GM21390 (cell line): ENCODE results near the gene ST3GAL3.

Experiments used
- ATAC-seq: cut with Tn5 transposase; IDR thresholded peaks from one replicate; pipeline ENCODE4 v1.9.1; 2021; ENCODE audit not compliant: unreplicated experiment

Gene ST3GAL3, protein sequence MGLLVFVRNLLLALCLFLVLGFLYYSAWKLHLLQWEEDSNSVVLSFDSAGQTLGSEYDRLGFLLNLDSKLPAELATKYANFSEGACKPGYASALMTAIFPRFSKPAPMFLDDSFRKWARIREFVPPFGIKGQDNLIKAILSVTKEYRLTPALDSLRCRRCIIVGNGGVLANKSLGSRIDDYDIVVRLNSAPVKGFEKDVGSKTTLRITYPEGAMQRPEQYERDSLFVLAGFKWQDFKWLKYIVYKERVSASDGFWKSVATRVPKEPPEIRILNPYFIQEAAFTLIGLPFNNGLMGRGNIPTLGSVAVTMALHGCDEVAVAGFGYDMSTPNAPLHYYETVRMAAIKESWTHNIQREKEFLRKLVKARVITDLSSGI

DNA sequence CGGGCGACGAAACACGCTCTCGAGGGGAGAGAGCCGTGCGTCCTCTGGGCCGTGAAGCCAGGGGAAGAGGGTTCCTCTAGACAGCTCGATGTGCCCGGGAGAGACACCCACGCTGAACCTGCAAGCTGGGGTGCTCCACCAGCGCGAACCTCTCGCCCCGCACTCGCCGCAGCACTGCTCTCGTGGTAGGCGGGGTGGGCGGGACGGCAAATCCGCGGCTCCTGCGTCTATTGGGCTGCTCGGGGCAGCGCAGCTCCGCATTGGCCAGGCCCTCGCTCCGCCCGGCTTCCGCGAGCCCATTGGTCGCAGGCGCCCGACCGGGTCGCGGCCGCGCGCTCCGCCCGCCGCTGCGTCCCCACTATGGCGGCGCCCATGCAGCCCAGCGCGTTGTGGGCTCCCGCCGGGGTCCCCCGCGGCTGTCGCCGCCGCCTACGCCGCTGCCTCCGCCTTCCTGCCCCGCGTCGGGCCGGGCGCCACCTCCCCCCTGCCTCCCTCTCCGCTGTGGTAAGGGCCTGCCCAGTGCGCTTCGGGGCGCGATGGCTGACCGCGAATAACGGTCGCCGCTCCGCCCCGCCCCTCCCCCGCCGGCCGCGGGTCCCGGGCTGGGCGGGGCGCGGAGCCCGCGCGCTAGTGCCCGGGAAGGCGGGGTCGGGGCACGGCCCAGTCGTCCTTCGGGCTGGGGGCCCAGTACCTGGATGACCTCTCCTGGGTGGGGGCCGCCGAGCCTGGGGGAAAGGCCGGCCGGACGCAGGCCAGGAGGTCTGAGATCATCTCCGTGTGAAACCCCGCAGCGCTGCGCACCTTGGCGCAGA lies at the start of gene ST3GAL3:
TSS of gene ST3GAL3 (plus strand) at position 347 of the 812 bp plus-strand sequence. CDS start 28,727 bp downstream, outside the sequence.
- ATAC-seq: peak; percentile 90

DNA sequence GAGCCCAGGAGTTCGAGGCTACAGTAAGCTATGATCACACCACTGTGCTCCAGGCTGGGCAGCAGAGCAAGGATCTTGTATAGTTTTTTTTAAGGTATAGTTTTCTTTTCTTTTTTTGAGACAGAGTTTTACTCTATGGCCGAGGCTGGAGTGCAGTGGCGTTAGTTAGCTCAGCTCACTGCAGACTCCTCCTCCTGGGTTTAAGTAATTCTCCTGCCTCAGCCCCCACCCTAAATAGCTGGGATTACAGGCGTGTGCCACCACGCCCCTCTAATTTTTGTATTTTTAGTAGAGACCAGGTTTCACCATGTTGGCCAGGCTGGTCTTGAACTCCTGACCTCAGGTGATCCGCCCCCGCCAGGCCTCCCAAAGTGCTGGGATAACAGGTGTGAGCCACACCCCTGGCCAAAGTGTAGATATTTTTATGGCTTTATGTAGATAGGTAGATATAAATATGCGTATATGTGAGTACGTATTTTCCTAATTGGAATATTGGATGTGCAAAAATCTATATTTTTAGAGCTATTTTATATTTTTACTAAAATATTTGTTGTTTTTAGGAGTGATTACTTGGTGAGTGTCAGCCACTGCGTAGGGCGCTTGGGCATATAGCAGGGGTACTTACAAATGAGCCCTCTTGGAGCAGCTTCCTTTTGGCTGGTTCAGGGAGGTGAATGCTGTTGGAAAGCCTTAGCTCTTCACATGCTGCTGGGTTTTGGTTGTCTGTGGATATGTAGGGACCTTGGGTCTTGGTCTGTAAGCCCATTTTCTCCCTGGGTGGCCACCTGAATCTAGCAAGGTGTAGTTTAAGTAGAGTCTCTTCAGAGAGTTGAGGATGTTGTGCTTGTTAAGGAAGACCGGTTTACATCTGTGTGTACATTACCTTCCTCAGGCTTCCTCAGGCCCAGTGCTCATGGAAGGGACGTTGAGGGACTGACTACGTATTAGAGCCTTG lies 47.8 kb upstream of the ST3GAL3 start:
- ATAC-seq: no peak

DNA sequence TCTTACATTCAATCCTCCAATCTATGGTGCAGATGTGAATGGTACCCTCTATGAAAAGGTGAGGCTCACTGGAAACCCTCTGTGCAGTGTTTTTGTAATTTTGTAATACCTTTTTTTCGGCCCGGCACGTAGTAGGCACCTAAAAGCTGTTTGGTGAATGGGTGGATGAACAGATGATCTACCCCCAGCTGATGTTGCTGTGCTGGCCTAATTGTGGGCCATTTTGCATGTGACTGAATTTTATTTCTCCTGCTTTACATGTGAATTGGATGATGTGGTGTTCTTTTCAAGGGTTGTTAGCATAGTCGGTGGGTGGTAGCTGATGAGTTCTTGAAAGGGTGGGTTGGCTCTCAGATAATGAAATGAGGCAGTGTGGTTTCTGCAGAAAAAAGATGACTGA lies 47.0 kb upstream of the ST3GAL3 start:
- ATAC-seq: no peak

DNA sequence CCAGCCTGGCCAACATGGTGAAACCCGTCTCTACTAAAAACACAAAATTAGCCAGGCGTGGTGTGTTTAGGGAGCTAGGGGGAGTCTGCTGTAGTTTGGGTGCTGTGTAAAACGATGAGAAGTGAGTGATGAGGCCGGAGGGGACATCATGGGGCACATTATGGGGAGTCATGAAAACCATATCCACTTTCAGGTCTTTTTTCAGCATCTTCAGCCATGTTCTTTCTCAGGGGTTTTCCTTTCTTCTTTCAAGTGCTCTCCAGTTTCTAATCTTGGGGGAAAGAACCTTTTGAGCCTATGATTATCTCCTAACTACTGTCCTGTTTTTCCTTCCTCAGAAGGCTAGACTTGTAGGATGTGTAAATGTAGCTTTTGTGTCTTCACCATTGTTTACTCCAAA lies 43.0 kb upstream of the ST3GAL3 start:
- ATAC-seq: no peak

DNA sequence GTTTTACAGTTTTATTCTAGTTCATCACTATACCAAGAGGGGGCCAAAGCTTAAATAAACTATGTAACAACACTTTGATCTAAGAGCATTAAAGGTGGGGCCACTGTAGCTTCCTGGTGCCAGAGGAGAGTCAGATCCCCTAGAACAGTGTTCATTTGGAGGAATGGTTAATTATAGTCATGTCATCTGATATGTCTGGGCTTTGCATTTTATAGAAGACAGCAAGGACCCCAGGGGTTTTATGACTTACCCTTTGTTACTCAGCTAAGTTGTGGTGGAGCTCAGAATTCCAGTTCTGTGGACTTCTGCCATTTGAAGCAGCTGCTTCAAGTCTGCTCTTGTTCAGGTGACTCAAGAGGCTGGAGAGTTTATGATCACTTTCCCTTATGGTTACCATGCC lies 40.7 kb upstream of the ST3GAL3 start:
- no peak for ATAC-seq

DNA sequence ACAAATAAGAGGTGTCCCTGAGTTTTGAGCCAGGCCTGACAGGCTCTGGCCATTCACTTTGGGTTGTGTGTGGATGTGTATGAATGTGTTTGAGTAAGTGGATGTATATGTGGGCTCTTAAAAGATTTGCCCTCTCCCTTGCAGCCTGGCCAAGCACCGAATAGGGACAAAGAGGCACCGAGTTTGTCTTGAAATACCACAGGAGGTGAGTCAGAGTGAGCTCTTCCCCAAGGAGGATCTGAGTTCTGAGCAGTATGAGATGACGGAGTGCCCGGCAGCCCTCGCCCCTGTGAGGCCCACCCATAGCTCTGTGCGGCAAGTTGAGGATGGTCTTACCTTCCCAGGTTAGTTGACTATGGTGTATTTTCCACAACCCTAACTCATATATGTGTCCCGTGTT lies 38.4 kb upstream of the ST3GAL3 start:
- ATAC-seq: no peak

DNA sequence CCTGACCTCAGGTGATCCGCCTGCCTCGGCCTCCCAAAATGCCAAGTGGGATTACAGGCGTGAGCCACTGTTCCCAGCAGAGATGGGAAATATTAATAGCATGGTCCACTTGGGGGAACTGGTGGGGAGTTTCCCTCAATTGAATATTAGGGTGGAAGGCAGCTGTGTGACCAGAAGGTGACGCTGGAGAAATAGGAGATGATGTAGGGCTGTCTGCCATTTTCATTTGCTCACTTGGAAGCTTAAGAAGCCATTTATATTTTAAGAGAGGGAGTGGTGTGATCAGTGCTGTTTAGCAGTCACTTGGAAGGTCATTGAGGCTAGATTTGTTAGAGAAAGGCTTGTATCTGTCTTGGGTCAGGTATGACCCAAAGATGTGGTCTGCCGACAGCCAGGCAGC lies 37.5 kb upstream of the ST3GAL3 start:
- ATAC-seq: no peak

DNA sequence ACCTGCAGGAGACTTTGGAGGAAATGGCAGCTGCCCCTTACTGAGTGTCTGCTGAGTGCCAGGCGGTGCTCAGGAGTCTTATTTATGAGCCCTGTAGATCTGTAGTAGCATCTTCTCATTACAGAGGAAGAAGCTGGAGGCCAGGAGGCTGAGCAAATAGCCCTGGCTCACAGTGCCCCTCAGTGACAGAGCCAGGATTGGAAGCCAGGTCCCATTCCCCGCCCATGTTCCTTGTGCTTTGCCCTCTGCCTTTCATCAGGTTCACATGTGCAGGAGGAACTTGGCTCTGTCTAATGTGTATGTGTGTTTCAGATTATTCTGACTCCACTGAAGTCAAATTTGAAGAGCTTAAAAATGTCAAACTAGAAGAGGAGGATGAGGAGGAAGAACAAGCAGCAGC lies 36.1 kb upstream of the ST3GAL3 start:
- no peak for ATAC-seq

DNA sequence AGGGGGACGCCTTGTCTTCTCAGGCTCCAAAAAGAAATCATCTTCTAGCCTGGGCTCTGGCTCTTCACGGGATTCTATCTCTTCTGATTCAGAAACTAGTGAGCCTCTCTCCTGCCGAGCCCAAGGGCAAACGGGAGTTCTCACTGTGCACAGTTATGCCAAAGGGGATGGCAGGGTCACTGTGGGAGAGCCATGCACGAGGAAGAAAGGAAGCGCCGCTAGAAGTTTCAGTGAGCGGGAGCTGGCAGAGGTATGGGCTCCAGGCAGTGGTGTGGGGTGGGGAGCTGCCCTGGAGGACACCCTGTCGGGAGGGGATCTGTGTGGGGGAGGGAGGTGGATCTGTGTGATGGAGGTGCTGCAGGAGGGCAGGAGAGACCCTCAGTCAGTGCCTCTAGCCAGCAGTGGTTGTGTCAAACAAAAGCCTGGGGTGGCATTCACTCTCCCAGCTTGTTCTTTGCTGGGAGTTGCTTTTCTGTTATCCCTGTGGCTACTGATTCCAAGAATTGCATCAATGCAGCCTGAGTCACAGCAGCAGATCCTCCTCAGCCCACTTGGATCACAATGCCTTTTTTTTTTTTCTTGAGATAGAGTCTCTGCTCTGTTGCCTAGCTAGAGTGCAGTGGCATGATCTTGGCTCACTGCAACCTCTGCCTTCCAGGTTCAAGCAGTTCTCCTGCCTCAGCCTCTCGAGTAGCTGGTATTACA lies 35.6 kb upstream of the ST3GAL3 start:
- no peak for ATAC-seq

DNA sequence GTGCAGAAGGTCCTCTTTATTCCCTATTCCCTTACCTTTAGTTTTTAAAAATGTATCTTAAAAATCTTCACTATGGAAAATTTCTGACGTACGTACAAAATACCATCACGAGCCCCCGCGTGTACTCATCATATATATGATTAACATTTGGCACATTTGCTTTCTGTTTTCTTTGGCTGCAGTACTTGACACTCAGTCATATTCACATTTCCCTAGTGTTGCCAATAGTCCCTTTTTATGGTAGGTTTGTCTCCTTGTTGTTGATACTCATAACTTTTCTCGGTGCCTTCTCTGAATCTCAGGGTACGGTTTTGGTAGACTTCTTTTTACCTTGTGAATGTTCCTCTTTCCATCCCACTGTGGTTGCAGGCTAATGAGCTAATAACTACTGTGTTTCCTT lies 34.1 kb upstream of the ST3GAL3 start:
- no peak for ATAC-seq

DNA sequence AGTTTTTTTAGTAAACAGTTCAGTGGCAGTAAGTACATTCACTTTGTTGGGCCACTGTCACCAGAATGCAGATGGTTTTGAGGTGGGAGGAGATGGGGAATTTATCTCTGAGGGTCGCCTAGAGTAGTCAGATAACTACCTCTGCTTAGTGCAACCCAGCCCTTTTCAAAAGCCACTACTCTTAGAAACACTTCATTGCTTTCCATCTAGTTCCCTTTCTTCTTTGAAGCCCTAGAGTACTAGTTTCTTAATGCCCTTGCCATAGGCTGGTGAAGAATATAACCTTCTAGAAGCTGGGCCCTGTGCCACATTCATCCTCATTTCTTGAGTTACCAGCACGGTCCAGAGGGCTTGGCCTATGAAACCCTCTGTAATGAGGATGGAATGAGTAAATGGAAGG lies 28.4 kb upstream of the ST3GAL3 start:
- ATAC-seq: no peak

DNA sequence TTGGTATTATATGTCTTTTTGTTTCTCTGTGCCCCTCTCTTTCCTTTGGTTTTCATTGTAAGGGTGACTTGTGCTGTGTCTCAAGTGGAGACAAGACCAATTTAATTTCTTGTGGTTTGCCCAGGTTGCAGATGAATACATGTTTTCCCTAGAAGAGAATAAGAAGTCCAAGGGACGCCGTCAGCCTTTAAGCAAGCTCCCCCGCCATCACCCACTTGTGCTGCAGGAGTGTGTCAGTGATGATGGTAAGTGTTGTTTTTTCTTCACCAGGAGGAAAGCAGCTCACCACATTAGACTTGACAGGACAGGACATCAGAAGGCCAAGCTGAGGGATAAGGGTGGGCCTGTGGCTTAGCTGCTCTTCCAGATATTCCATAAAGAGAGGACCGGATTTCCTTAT lies 23.8 kb upstream of the ST3GAL3 start:
- ATAC-seq: no peak

DNA sequence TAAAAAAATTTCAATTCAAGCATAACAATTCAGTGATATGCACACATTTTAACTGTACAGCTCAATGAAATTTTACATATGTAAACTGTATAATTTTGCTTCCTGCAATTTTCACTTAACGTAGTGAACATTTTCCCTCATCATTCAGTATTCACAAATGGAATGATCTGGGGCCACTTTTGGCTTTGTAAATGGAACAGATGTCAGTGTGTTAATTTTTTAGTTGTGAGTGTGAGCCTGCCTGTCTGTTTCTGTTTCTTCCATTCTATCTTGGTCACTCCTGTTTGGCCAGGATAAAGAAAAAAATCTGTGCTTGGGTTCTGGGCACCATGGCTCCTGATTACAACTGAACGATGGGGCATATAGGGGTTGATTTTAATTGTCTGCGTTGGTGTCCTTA lies 20.5 kb upstream of the ST3GAL3 start:
- no peak for ATAC-seq

DNA sequence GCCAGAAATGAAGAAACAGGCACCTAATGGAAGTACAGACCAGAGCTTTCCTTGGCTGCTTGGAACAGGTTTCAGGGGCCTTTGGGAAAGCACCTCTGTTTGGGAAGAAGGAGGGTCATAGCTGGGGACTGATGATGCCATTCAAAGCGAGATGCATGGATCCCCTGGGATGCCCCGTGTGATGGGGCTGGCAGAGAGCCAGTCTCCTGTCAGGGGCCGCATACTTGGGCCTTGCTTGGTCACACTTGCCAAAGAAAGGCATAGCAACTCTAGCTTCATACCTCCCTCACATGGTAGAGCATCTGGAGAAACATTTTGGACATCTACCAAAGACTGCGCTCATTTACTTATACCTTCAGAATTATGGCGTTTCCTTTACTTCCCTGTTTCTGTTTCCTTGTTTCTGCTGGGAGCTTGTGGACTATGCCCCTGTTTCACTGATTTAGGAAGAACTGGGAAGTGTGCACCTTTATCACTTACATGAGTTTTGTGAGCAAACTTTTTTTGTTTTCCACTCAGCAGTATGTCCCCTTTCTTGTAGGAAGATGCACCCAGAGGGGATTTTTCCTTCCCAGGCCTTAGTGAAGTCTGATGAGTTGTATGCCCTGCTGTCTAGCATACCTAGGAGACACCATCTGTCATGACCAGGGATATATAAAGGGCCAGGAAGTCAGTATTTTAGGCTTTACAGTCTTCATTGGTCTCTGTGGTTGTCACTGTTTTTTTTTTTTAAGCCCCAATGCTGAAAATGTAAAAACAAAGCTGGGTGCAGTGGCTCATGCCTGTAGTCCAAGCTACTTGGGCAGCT lies 19.8 kb upstream of the ST3GAL3 start:
- ATAC-seq: no peak

DNA sequence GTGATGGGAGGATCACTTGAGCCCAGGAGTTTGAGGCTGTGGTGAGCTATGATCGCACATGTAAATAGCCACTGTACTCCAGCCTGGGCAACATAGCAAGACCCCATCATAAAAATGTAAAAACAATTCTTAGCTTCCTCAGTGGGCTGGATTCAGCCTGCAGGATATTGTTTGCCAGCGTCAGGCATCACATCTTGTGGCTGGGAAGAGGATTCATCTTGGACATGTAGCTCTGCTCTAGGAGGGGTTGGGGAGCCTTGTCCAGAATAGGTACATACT lies 19.3 kb upstream of the ST3GAL3 start:
- ATAC-seq: no peak

DNA sequence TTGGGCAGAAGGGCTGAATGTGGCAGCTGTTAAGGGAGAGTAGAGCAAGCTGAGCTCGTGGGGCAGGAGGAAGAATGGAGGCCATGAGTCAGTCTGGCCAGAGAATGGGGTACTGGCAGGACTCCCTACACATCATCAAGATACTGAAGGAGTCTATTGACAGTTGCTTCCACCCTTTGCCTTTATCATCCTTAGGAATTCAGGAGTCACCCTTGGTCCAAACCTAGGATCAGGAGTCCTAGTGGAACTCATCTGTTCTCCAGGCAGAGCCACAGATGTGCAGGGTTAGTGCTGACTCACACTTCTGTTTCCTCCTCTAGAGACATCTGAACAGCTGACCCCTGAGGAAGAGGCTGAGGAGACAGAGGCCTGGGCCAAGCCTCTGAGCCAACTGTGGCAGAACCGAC lies 18.7 kb upstream of the ST3GAL3 start:
- no peak for ATAC-seq

DNA sequence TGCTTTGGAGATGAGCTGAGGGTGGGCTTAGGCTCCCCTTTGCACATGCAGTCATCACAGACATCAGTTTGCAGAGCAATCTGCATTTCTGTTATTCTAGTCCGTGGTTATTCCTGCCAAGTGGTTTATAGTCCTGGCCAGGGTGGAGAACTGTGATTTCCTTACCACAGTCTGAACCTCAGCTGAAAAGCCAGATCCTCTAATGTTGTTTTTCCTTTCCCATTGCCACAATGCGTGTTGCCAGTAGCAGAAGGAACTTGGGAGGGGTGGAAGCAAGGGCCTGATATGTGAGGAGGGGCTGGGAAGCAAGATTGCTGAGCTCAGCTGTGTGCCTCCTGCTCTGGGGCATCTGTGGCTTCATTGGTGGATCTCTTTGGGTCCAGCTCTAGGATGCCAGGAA lies 18.0 kb upstream of the ST3GAL3 start:
- no peak for ATAC-seq

DNA sequence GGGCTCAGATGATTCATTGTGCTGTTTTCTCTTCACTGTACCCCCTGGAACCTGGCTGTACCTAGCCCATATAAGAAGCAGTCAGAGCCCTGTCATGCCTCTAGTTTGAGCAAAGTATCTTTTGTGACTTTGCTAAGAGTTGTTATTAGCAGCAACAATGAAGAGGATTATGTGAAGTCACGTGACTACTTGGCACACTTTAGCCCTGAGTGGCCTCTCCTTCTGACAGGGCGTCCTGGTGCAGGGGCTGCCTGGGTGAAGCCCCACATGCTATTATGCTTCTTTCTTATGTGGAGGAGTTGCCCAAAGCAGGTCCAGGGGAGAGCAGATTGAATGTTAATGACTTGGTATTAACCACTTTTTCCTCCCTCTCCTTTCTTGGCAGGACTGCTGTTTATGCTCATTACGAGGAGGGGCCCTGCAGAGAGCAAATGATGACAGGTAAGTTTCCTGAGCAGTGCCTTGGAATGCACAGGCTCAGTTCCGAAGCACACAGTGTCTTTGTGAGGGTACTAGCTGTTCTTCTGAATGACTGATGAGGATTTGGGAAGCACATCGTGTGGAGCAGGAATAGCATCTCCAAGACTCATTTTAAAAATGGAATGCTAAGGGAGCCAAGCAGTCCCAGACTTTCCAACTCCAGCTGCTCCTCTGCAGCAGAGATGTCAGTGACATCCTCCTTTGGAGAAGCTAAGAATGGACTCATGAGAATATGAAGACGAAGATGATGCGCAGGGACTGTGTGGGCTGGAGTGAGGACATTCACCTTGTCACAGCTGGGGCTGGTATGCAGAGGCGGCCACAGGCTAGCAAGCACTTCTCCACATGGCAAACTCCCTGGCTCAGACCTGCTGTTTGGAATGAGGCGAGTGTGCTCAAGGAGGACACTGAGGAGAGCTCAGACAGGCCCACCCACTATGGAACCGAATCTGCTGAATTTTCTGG lies 15.2 kb upstream of the ST3GAL3 start:
- no peak for ATAC-seq

DNA sequence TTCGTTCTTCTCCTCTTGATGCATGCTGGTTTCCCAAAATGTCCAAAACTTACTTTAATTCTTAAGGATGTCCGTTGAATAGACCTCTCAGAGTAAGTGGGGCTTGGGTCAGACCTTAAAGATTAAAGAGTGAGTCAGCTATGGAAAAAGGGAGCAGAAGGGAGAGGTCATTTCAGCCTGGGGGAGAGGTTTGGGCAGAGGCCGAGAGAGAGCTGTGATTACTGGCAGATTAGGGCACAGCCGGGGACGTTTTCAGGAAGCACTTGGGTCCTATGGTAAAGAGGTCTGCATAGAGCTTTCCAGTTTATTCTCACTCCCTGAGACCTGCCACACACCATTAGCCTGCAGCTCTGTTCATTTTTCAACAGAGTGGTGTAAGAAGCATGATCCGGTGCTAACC lies 14.0 kb upstream of the ST3GAL3 start:
- no peak for ATAC-seq
